ENCODE measurements around the gene SORCS2. TPM values are rescaled to one million over a fixed set of nuclear protein-coding genes. Genes with fewer than 3 reads are reported as not detected.

The SORCS2 gene
- total and polyA plus RNA-seq, 2 of the 13 experiments (the other 11 are each of a cell fraction or from before 2014, with no cell fraction given) = 0.82 to 1.0 TPM

- no peak for FAIRE-seq
- in situ Hi-C loops (cut with HindIII; ENCODE audit: extremely low pct_ligation_motif_present, low pct_unique_long_range_greater_than_20kb) = no loop called here
- no peaks in the 10 kb centered on the region for H3K79me2 ChIP-seq (ENCODE audit: insufficient read depth, low read length)
- no peak overlapping the region for H3K27ac ChIP-seq (ENCODE audit: extremely low read length, insufficient read depth, low read length)
- ChIA-PET CTCF (ENCODE audit: low intra/inter-chr PET ratio, low total read pairs) (no interaction called here), POLR2A (no interaction called here)
- H3K27me3 ChIP-seq (ENCODE audit: control insufficient read depth in 1 of 2, insufficient read depth in 2 of 2, low read length in 2 of 2) = peaks cover 26 to 87% of the 10 kb centered on the region in 2 experiments
- BruUV-seq (replicated peaks) = no TSS peak
- H3K36me3 ChIP-seq (replicated peaks in 1 of 2; ENCODE audit: control insufficient read depth in 1 of 2, insufficient read depth in 2 of 2, low read length in 2 of 2) = no peaks in the 10 kb centered on the region
- no peak overlapping the region for H3K4me3 ChIP-seq (replicated peaks in 1 of 3; ENCODE audit: insufficient read depth in 1 of 3, low read depth in 2 of 3, low read length in 3 of 3)
- no peaks in the 10 kb centered on the region for H3K4me1 ChIP-seq (ENCODE audit: insufficient read depth, low read length)
- intact Hi-C loops (cut with micrococcal nuclease; ENCODE audit: unreplicated experiment) = no loop called here
- no peak for ATAC-seq
- H2AFZ ChIP-seq (ENCODE audit: low read length) = no peak overlapping the region
- no peak overlapping the region for H3K9ac ChIP-seq (ENCODE audit: insufficient read depth, low read depth, low read length)
- DNase-seq (ENCODE audit: low spot score) = no peak
- no peak overlapping the region for H3K4me2 ChIP-seq (ENCODE audit: low read depth, low read length)
- no peaks in the 10 kb centered on the region for H3K9me3 ChIP-seq (ENCODE audit: low read length)
- no peaks in the 10 kb centered on the region for H4K20me1 ChIP-seq (ENCODE audit: insufficient read depth, low read length)
- WGBS (ENCODE audit: low lambda C conversion rate) = 1% methylated on average over 3 of the region's 12 CpGs
- TF ChIP-seq ZBTB44 (CRISPR knock-in tag; IDR thresholded peaks at IDR 0.05) (no peak), ZBTB37 (CRISPR knock-in tag; IDR thresholded peaks at IDR 0.05) (no peak), ATF7-NPFF (CRISPR knock-in tag; IDR thresholded peaks at IDR 0.05; ENCODE audit: low read depth) (no peak), HOXA3 (CRISPR knock-in tag; IDR thresholded peaks at IDR 0.05) (no peak), NR2F6 (IDR thresholded peaks at IDR 0.05) (no peak), NR2F6 (CRISPR knock-in tag; IDR thresholded peaks at IDR 0.05) (no peak), NFE2 (CRISPR knock-in tag; IDR thresholded peaks at IDR 0.05) (no peak), ZIK1 (CRISPR knock-in tag; IDR thresholded peaks at IDR 0.05; ENCODE audit: borderline replicate concordance, low read depth) (no peak), ZZZ3 (CRISPR knock-in tag; IDR thresholded peaks at IDR 0.05; ENCODE audit: borderline replicate concordance) (no peak), CREM (IDR thresholded peaks at IDR 0.05) (no peak), CREM (CRISPR knock-in tag; IDR thresholded peaks at IDR 0.05) (no peak), ZNF772 (CRISPR knock-in tag; IDR thresholded peaks at IDR 0.05) (no peak), ARID4A (CRISPR knock-in tag; IDR thresholded peaks at IDR 0.05; ENCODE audit: borderline replicate concordance) (no peak), MYC (CRISPR knock-in tag; IDR thresholded peaks at IDR 0.05; ENCODE audit: borderline replicate concordance) (no peak)
These were observed 111.2 kb downstream of the SORCS2 start for GRCh38 chr4:7303561-7303960.
